KOPT-K1 (cell line): ENCODE measurements around the gene DDIT3.
"Not testable (repeated sequence)": the region's sequence is repeated elsewhere in the genome, so short reads cannot be mapped to it uniquely, and the experiment has no call there.

Experiments
- H3K27ac ChIP-seq: fragments of 200-600 bp; sonication (generic); 2 replicates; pipeline ENCODE4 v1.5.1; 2016; ENCODE audit warnings: antibody characterized with exemption, mild to moderate bottlenecking, low read depth, low read length; ENCODE audit not compliant: poor library complexity, severe bottlenecking
- H3K36me3 ChIP-seq: fragments of 200-600 bp; sonication (generic); 2 replicates; pipeline ENCODE4 v1.5.1; 2017; ENCODE audit warnings: antibody characterized with exemption, mild to moderate bottlenecking, low read length, moderate library complexity; ENCODE audit not compliant: insufficient read depth
- H3K9me3 ChIP-seq: fragments of 200-600 bp; sonication (generic); 2 replicates; pipeline ENCODE4 v1.5.1; 2017; ENCODE audit warnings: antibody characterized with exemption, low read length, mild to moderate bottlenecking; ENCODE audit not compliant: insufficient read depth, poor library complexity, severe bottlenecking

DDIT3 gene

DNA sequence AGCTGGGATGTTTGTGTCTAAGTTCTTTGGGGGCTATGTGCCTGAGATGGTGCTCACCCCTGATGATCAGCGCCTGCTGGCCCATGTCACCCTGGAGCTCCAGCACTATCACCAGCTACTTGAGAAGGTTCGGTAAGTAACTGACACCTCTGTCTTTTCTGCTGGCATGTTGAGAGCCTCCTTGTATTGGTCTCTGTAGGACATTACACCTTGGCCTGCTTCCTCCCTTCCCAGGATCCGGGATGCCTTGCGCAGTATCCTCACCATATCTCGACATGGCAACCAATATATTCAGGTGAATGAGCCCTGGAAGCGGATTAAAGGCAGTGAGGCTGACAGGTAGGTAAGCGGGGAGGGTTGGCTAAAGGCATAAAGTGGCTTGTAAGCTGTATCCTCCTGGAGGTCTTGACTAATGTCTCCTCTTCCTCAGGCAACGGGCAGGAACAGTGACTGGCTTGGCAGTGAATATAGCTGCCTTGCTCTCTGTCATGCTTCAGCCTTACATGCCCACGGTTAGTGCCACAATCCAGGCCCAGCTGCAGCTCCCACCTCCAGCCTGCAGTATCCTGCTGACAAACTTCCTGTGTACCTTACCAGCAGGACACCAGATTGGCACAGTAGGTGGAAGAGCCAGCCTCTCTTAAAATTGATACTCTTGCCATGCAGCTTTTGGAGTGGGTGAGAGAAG, 5.5 kb downstream of the DDIT3 start:
- Histone ChIP-seq H3K36me3 (peaks cover 98% of the 10 kb centered on the region), H3K27ac (no peak overlapping the region)

DNA sequence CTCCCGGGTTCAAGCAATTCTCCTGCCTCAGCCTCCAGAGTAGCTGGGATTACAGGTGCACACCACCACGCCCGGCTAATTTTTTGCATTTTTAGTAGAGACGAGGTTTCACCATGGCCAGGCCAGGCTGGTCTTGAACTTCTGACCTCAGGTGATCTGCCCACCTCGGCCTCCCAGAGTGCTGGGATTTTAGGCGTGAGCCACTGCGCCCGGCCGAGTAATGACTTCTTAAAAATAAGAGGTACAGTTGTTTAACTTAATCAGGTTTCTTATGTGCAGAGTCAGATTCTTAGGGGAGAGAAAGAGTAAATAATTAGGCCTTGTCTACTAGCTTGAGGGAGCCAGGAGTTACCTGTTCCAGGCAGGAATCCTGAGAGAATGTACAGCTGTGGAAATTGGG, 6.1 kb downstream of the DDIT3 start:
- H3K9me3 ChIP-seq, H3K27ac ChIP-seq: not testable (repeated sequence)
- H3K36me3 ChIP-seq, result peaks cover 99% of the 10 kb centered on the region

More for the DNA sequence above, 5.5 kb downstream of the DDIT3 start:
- no peaks in the 10 kb centered on the region for H3K9me3 ChIP-seq

DNA sequence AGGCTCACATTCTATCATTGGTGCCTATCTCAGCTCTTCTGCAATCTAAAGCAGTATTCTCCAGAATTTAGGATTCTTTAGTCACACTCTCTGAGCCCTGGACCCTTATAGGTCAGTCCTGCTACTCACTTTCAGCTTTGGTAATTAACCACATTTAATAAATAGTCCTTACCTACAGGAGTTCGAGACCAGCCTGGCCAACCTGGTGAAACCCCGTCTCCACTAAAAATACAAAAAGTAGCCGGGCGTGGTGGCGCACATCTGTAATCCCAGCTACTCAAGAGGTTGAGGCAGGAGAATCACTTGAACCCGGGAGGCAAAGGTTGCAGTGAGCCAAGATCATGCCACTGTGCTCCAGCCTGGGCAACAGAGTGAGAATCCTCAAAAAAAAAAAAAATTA, 6.6 kb downstream of the DDIT3 start:
- not testable (repeated sequence) for H3K9me3 ChIP-seq, H3K27ac ChIP-seq
- H3K36me3 ChIP-seq, result peaks cover 99% of the 10 kb centered on the region

DNA sequence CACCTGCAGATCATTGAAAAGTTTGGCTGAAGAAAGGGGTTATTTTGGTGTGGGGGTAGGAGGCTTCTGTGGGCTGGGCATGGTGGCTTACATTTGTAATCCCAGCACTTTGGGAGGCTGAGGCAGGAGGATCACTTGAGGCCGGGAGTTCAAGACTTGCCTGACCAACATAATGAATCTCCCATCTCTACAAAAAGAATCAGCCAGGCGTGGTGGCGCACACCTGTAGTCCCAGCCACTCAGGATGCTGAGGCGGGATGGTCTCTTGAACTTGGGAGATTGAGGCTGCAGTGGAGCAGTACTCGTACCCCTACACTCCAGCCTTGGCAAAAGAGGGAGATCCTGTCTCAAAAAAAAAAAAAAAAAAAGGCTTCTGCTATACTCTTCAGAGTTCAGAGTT, 7.0 kb downstream of the DDIT3 start:
- Histone ChIP-seq H3K9me3 (no peaks in the 10 kb centered on the region), H3K36me3 (peaks cover 99% of the 10 kb centered on the region), H3K27ac (no peak overlapping the region)

DNA sequence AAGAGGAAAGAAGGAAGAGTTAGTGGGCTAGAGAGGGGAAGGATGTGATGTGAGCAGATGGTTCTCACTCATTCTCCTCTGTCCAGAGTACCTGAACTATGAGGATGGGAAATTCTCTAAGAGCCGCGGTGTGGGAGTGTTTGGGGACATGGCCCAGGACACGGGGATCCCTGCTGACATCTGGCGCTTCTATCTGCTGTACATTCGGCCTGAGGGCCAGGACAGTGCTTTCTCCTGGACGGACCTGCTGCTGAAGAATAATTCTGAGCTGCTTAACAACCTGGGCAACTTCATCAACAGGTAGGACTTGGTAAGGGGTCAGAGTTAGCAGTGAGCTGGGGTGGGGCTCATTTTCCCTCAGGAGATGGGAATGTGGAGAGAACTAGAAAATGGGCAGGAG, 7.6 kb downstream of the DDIT3 start:
- no peak overlapping the region for H3K27ac ChIP-seq
- H3K36me3 ChIP-seq, result peaks cover 93% of the 10 kb centered on the region
- H3K9me3 ChIP-seq, result no peaks in the 10 kb centered on the region

DNA sequence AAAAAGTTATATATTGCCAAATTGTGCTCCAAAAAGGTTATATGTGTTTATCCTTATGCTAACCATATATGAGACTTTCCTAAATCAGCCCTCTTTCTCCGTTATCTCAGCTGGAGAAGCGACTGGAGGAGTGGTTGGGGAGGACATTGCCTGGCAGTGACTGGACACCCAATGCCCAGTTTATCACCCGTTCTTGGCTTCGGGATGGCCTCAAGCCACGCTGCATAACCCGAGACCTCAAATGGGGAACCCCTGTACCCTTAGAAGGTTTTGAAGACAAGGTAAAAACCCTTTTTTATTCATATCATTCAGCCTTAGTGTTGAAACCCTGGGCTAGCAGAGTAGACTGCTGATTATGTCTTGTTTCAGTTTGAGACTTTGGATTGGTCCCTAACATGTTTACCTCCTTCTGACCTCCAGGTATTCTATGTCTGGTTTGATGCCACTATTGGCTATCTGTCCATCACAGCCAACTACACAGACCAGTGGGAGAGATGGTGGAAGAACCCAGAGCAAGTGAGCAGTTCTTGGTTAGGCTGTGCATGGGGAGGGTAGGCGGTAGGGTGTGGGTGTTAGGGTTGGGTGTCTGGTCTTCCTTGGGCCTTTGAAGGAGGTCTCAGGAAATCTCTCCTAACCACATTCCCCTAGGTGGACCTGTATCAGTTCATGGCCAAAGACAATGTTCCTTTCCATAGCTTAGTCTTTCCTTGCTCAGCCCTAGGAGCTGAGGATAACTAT, 8.6 kb downstream of the DDIT3 start:
- no peaks in the 10 kb centered on the region for H3K9me3 ChIP-seq
- peaks cover 84% of the 10 kb centered on the region for H3K36me3 ChIP-seq
- no peak overlapping the region for H3K27ac ChIP-seq

DNA sequence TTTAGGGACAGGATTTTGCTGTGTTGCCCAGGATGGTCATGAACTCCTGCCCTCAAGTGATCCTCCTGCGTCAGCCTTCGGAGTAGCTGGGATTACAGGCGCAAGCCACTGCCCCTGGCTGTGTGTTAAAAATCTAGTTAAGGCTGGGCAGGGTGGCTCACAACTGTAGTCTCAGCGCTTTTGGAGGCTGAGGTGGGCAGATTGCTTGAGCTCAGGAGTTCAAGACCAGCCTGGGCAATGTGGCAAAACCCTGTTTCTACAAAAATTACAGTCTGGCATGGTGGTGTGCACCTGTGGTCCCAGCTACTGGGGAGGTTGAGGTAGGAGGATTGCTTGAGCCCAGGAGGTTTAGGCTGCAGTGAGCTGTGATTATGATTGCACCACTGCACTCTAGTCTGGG, 9.2 kb downstream of the DDIT3 start:
- H3K9me3 ChIP-seq, result no peaks in the 10 kb centered on the region
- H3K36me3 ChIP-seq, result peaks cover 84% of the 10 kb centered on the region
- H3K27ac ChIP-seq, result no peak overlapping the region

DNA sequence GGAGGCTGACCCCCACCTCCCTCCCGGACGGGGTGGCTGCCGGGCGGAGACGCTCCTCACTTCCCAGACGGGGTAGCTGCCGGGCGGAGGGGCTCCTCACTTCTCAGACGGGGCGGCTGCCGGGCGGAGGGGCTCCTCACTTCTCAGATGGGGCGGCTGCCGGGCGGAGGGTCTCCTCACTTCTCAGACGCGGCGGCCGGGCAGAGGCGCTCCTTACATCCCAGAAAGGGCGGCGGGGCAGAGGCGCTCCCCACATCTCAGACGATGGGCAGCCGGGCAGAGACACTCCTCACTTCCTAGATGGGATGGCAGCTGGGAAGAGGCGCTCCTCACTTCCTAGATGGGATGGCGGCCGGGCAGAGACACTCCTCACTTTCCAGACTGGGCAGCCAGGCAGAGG, 12.5 kb downstream of the DDIT3 start:
- H3K9me3 ChIP-seq, H3K27ac ChIP-seq: not testable (repeated sequence)
- H3K36me3 ChIP-seq, result peaks cover 84% of the 10 kb centered on the region

DNA sequence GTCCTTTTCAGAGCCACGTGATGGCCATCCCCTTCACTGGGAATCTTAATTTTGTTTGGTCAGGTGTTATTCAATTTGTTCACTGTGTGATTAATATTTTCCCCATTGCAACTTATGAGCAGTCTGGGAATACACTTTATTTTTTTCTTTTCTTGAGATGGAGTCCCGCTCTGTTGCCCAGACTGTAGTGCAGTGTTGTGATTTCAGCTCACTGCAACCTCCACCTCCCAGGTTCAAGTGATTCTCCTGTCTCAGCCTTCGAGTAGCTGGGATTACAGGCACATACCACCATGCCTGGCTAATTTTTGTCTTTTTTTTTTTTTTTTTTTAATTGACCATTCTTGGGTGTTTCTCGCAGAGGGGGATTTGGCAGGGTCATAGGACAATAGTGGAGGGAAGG, 13.8 kb downstream of the DDIT3 start:
- H3K27ac ChIP-seq, H3K9me3 ChIP-seq: not testable (repeated sequence)
- H3K36me3 ChIP-seq, result peaks cover 84% of the 10 kb centered on the region

DNA sequence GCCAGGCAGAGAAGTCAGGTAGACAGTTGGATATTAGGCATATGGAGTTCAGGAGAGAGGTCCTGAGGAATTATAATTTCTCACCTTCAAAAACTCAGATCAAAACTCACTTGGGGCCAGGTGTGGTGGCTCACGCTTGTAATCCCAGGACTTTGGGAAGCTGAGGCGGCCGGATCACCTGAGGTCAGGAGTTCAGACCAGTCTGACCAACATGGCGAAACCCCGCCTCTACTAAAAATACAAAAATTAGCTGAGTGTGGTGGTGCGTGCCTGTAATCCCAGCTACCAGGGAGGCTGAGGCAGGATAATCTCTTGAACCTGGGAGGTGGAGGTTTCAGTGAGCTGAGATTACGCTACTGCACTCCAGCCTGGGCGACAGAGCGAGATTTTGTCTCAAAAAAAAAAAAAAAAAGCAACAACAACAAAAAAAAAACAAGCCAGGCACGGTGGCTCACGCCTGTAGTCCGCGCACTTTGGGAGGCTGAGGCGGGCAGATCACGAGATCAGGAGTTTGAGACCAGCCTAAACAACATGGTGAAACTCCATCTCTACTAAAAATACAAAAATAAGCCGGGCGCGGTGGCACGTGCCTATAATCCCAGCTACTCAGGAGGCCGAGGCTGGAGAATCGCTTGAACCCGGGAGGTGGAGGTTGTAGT, 17.9 kb downstream of the DDIT3 start:
- not testable (repeated sequence) for H3K27ac ChIP-seq, H3K9me3 ChIP-seq
- peaks cover 90% of the 10 kb centered on the region for H3K36me3 ChIP-seq

DNA sequence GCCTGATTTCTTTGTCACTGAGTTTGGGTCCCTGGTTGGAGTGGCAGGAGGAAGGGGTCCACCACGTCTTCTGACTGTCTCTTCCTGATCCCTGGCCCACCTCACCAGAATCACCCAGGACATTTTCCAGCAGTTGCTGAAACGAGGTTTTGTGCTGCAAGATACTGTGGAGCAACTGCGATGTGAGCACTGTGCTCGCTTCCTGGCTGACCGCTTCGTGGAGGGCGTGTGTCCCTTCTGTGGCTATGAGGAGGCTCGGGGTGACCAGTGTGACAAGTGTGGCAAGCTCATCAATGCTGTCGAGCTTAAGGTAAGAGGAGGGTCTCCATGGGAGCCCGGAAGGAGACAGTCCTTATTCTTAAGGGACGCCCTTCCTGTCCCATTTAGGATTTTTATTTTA, 20.1 kb downstream of the DDIT3 start:
- Histone ChIP-seq H3K36me3 (peaks cover 95% of the 10 kb centered on the region), H3K9me3 (no peaks in the 10 kb centered on the region), H3K27ac (no peak overlapping the region)

DNA sequence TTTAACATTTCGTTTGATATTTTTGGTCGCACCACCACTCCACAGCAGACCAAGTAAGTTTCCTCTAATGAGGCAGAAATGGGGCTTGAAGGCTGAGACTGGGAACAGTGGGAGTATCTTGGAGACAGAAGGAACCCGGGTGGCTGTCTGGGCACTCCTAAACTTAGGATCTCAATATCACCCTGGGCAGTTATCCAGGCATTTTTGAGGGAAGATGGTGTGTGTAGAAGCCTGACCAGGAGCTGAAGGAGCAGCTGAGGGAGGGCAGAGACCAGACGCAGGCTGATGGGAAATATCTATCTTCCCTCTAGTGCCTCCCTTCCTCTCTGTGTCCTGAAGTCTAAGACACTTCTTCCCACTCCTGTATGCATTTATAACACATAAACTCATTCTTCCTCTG, 21.7 kb downstream of the DDIT3 start:
- H3K36me3 ChIP-seq, result peaks cover 88% of the 10 kb centered on the region
- no peak overlapping the region for H3K27ac ChIP-seq
- H3K9me3 ChIP-seq, result no peaks in the 10 kb centered on the region

DNA sequence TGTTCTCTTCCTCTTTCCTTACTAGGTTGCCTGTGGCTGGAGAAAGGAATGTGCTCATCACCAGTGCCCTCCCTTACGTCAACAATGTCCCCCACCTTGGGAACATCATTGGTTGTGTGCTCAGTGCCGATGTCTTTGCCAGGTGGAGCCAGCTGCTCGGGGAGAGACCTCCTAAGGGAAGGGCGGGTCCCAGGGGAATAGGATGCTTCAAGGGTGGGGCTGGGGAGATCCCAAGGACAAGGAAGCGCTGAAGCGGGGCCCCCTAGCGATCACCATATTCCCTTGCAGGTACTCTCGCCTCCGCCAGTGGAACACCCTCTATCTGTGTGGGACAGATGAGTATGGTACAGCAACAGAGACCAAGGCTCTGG, 22.2 kb downstream of the DDIT3 start:
- Histone ChIP-seq H3K27ac (no peak overlapping the region), H3K9me3 (no peaks in the 10 kb centered on the region), H3K36me3 (peaks cover 84% of the 10 kb centered on the region)

DNA sequence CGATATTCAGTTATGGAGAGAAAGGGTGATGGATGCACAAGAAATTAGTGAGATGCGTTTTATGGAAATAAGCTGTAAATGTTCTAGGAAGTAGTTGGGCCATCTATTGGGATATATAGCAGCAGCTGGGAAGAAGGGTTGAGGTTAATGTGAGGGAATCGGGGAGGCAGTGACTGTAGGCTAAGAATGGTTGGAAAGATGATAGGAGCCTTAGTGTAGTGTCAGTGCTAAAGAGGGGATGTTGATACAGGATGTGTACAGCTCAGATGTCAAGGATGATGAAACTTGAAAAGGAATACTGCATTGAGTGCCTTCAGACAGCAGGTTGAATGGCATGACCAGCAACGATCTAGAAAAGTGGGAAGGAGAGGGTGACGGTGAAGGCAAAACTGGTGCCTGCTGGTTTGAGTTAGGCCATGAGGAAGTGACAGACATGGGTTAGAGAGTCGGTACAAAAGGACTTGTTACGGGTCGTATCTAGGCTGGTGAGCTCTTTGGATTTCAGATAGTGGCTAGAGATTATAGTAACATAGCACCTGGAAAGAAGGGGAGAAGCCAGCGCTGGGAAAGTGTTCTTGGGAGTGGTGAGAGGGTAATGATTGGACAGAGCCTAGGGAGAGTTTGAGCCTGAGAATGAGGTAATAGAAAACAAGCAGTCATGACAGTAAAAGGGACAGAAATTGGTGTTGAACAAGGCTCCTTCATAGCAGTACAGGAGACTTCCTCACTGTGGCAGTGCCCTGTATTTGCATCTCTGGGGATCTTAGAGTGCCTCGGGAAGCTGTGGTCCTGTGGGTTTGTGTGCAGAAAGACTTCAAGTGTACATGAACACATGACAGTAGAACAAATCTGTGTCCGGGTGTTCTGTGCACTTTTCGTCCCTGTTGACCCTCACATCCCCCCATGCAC, 22.8 kb downstream of the DDIT3 start:
- H3K9me3 ChIP-seq, result no peaks in the 10 kb centered on the region
- no peak overlapping the region for H3K27ac ChIP-seq
- H3K36me3 ChIP-seq, result peaks cover 84% of the 10 kb centered on the region

DNA sequence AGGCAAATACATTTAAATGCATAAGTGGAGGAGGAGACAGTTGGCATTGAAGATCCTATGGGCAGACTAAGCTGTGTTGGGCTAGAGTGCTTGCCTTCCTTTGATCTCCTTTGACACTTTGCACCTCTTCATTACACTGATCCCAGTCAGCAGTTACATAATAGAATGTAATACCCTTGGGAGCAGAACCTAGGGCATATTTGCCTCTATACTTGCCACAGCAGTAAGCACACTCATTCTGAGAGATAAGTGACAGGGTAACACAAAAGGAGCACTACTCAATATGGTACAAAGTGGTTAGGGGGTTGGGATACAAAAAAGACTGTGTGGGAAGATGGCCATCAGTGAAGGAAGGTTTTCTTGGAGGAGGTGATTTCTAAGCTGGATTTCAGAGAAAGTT, 23.5 kb downstream of the DDIT3 start:
- peaks cover 83% of the 10 kb centered on the region for H3K36me3 ChIP-seq
- no peaks in the 10 kb centered on the region for H3K9me3 ChIP-seq
- no peak overlapping the region for H3K27ac ChIP-seq
